ENCODE results near the gene IVNS1ABP. TPM values are rescaled to one million over a fixed set of nuclear protein-coding genes. Genes with fewer than 3 reads are reported as not detected.

The IVNS1ABP gene
- total and polyA plus RNA-seq, 9 of the 15 experiments (the other 6 are each of a cell fraction or from before 2014, with no cell fraction given), result 30.6 to 126 (median 77.7) TPM

GRCh38 chr1:185317034-185317885 lies at the start of gene IVNS1ABP (continued):
- TF ChIP-seq BDP1 (IDR thresholded peaks at IDR 0.05; ENCODE audit: insufficient read depth, insufficient read length) (no peak), ADNP (tag; IDR thresholded peaks at IDR 0.05) (no peak), NR2C1 (IDR thresholded peaks at IDR 0.05) (peak; percentile 93), NR2C1 (tag; IDR thresholded peaks at IDR 0.05) (peak; percentile 93), ZNF639 (CRISPR knock-in tag; conservative IDR thresholded peaks at IDR 0.05 in 1 of 2, IDR thresholded peaks at IDR 0.05 in 1 of 2) (peak in 1 of 2 experiments; percentile 65; a peak in 1 of 4 replicates), CCAR2 (IDR thresholded peaks at IDR 0.05; ENCODE audit: low read depth, low read length) (0 out of 2 replicates have a peak, but pooled peaks have one; percentile 34), BRF1 (IDR thresholded peaks at IDR 0.05; ENCODE audit: borderline replicate concordance, extremely low read depth, insufficient read length) (no peak), SMARCC2 (IDR thresholded peaks at IDR 0.05; ENCODE audit: low read depth) (peak; percentile 48), ZNF124 (CRISPR knock-in tag; IDR thresholded peaks at IDR 0.05) (no peak), HOMEZ (CRISPR knock-in tag; IDR thresholded peaks at IDR 0.05) (no peak), KHSRP (IDR thresholded peaks at IDR 0.05) (no peak), MITF (IDR thresholded peaks at IDR 0.05) (0 out of 2 replicates have a peak, but pooled peaks have one; percentile 23), ZBTB1 (CRISPR knock-in tag; IDR thresholded peaks at IDR 0.05; ENCODE audit: borderline replicate concordance, low read depth) (peak; percentile 71; the same call in 1 of the 2 replicates), FOXP1 (CRISPR knock-in tag; IDR thresholded peaks at IDR 0.05) (peak; percentile 83; the same call in 1 of the 2 replicates), STAT5A (IDR thresholded peaks at IDR 0.05; ENCODE audit: borderline replicate concordance, low read length) (no peak), ZC3H11A (IDR thresholded peaks at IDR 0.05; ENCODE audit: low read depth, low read length) (no peak), ATF6 (CRISPR knock-in tag; IDR thresholded peaks at IDR 0.05) (peak; percentile 85; the same call in 1 of the 2 replicates), MNT (conservative IDR thresholded peaks at IDR 0.05) (peak; percentile 96 to 98)
